Activated T-cell treated with anti-CD3 and anti-CD28 coated beads, Interleukin-2, amount 50 U/mL, for 72 hours (primary cell): ENCODE data around the gene EMILIN1. TPM values are rescaled to one million over a fixed set of nuclear protein-coding genes. Genes with fewer than 3 reads are reported as not detected.

ENCODE experiments used
- ATAC-seq, 2 donors: fragments of 150-1000 bp; cut with Tn5 transposase; replicated peaks in 1 of 2; 2 replicates each; pipeline ENCODE4 v1.10.0; 2021; ENCODE audit warnings: moderate library complexity in 2 of 2, mild to moderate bottlenecking in 1 of 2
- DNase-seq, 2 donors: peaks; one replicate each; pipeline ENCODE4 v3.0.0; 2021 to 2022; ENCODE audit warnings: mixed read lengths in 1 of 2
- H3K27ac Mint-ChIP-seq: one replicate; pipeline ENCODE4 v1.8.0; 2022; ENCODE audit warnings: mild to moderate bottlenecking, moderate library complexity, mixed read lengths
- H3K27me3 Mint-ChIP-seq: one replicate; pipeline ENCODE4 v1.8.0; 2022; ENCODE audit warnings: low read depth, mixed read lengths
- H3K36me3 Mint-ChIP-seq, 2 donors: one replicate each; pipeline ENCODE4 v1.8.0; 2022; ENCODE audit warnings: mixed read lengths in 2 of 2, mild to moderate bottlenecking in 1 of 2; ENCODE audit not compliant: insufficient read depth in 2 of 2
- H3K4me1 Mint-ChIP-seq: one replicate; pipeline ENCODE4 v1.8.0; 2022; ENCODE audit warnings: low read depth, mixed read lengths
- H3K4me3 Mint-ChIP-seq, 2 donors: one replicate each; pipeline ENCODE4 v1.8.0; 2022; ENCODE audit warnings: mild to moderate bottlenecking in 2 of 2, mixed read lengths in 2 of 2, moderate library complexity in 2 of 2
- H3K9me3 Mint-ChIP-seq, 2 donors: one replicate each; pipeline ENCODE4 v1.8.0; 2022; ENCODE audit warnings: mixed read lengths in 2 of 2
- total RNA-seq, 2 donors: library from RNA; stranded (reverse); gene quantifications; one replicate each; pipeline ENCODE4 v1.2.3, GENCODE V29; 2022

The EMILIN1 gene
- total RNA-seq, 2 donors from 2014 or later = 0.36 to 1.0 TPM

- no peaks in the 10 kb centered on the region for H3K9me3 Mint-ChIP-seq
- peaks cover 20% of the 10 kb centered on the region for H3K4me1 Mint-ChIP-seq
- peaks cover 2 to 6% of the 10 kb centered on the region in 2 donors for H3K36me3 Mint-ChIP-seq
- peak; percentile 26 to 28 for DNase-seq
- ATAC-seq = peak in 1 of 2 donors; percentile 20
- H3K27me3 Mint-ChIP-seq = no peaks in the 10 kb centered on the region
- H3K4me3 Mint-ChIP-seq = peak overlapping the region; percentile 95 to 97
- peak overlapping the region; percentile 79 for H3K27ac Mint-ChIP-seq
Measured at GRCh38 chr2:27133195-27133875, 54.9 kb downstream of the EMILIN1 start.

GRCh38 chr2:27133905-27134780 lies 55.7 kb downstream of the EMILIN1 start, which contains the start of gene PREB:
PREB (minus strand) TSS chr2:27134636; CDS start chr2:27134421, 215 bp downstream.
- Mint-ChIP-seq H3K9me3 (no peaks in the 10 kb centered on the region), H3K4me3 (peak within 1 kb of the TSS; percentile 95 to 97), H3K36me3 (peaks cover 2 to 6% of the 10 kb centered on the region in 2 donors), H3K4me1 (peaks cover 20% of the 10 kb centered on the region), H3K27me3 (no peaks in the 10 kb centered on the region), H3K27ac (peak within 1 kb of the TSS; percentile 98)
- DNase-seq (peak; percentile 99 to 100), ATAC-seq (peak; percentile 94 to 96)

GRCh38 chr2:27134781-27135477 lies 56.5 kb downstream of the EMILIN1 start:
- ATAC-seq = no peak
- H3K27me3 Mint-ChIP-seq = no peaks in the 10 kb centered on the region
- DNase-seq = no peak

GRCh38 chr2:27135478-27135955 lies 57.1 kb downstream of the EMILIN1 start:
- peak overlapping the region; percentile 50 for H3K27ac Mint-ChIP-seq
- no peak for DNase-seq
- H3K27me3 Mint-ChIP-seq = no peaks in the 10 kb centered on the region
- ATAC-seq = no peak
- peaks cover 20% of the 10 kb centered on the region for H3K4me1 Mint-ChIP-seq
- no peaks in the 10 kb centered on the region for H3K9me3 Mint-ChIP-seq
- H3K36me3 Mint-ChIP-seq = peaks cover 2 to 6% of the 10 kb centered on the region in 2 donors
- H3K4me3 Mint-ChIP-seq = peak overlapping the region; percentile 95 to 97

More at GRCh38 chr2:27134781-27135477, 56.5 kb downstream of the EMILIN1 start:
- peak overlapping the region; percentile 95 to 97 for H3K4me3 Mint-ChIP-seq
- peak overlapping the region; percentile 98 for H3K27ac Mint-ChIP-seq
- no peaks in the 10 kb centered on the region for H3K9me3 Mint-ChIP-seq
- peaks cover 20% of the 10 kb centered on the region for H3K4me1 Mint-ChIP-seq
- H3K36me3 Mint-ChIP-seq = peaks cover 2 to 6% of the 10 kb centered on the region in 2 donors

Other genes starting within 250 kb of the EMILIN1 start
- gene DPYSL5, start 230.5 kb upstream of the EMILIN1 start, total RNA-seq = not detected
- 1 to 10 TPM; 4.8 to 5.3 TPM for gene MAPRE3, start 108.0 kb upstream of the EMILIN1 start, total RNA-seq
- 10 to 100 TPM; 50.5 to 53.6 TPM for gene TMEM214, start 45.6 kb upstream of the EMILIN1 start, total RNA-seq
- gene AGBL5, start 26.9 kb upstream of the EMILIN1 start, total RNA-seq = 10 to 100 TPM; 12.1 to 16.1 TPM
- gene OST4, start 7.0 kb upstream of the EMILIN1 start, total RNA-seq = 100 to 1,000 TPM; 238 to 260 TPM
- gene KHK, start 8.2 kb downstream of the EMILIN1 start, total RNA-seq = 10 to 100 TPM; 11.9 to 12.9 TPM
- gene CGREF1, start 40.5 kb downstream of the EMILIN1 start, total RNA-seq = 1 to 10 TPM in 1 of 2 donors, under 1 TPM in 1; 0.81 to 2.4 TPM
- gene ABHD1, start 45.2 kb downstream of the EMILIN1 start, total RNA-seq = under 1 TPM; 0.34 to 0.72 TPM
- 10 to 100 TPM; 35.5 to 41.1 TPM for gene PREB, start 56.0 kb downstream of the EMILIN1 start, total RNA-seq
- gene PRR30, start 60.8 kb downstream of the EMILIN1 start, total RNA-seq = not detected
- gene TCF23, start 70.4 kb downstream of the EMILIN1 start, total RNA-seq = not detected
- gene ATRAID, start 133.4 kb downstream of the EMILIN1 start, total RNA-seq = 10 to 100 TPM; 80.5 to 87.3 TPM
- gene SLC5A6, start 133.7 kb downstream of the EMILIN1 start, total RNA-seq = 10 to 100 TPM; 38.8 to 39.2 TPM
- gene CAD, start 138.8 kb downstream of the EMILIN1 start, total RNA-seq = 10 to 100 TPM; 53.6 to 64.5 TPM
- 1 to 10 TPM; 1.5 to 2.3 TPM for gene SLC30A3, start 184.4 kb downstream of the EMILIN1 start, total RNA-seq
- under 1 TPM in 1 of 2 donors, not detected in 1; 0.31 TPM for gene DNAJC5G, start 196.8 kb downstream of the EMILIN1 start, total RNA-seq
- under 1 TPM in 1 of 2 donors, not detected in 1; 0.36 TPM for gene TRIM54, start 203.8 kb downstream of the EMILIN1 start, total RNA-seq
- gene UCN, start 229.8 kb downstream of the EMILIN1 start, total RNA-seq = 1 to 10 TPM; 4.9 to 7.6 TPM
- gene MPV17, start 244.5 kb downstream of the EMILIN1 start, total RNA-seq = 10 to 100 TPM; 73.2 to 93.0 TPM